Esophagus squamous epithelium (tissue), 5 donors: ENCODE data around the gene ABCB8. TPM values are rescaled to one million over a fixed set of nuclear protein-coding genes. Genes with fewer than 3 reads are reported as not detected.

Source experiments
- DNase-seq: peaks from one replicate; lab custom pipeline; 2025; lab: John Stamatoyannopoulos, UW
- H3K27ac ChIP-seq, 4 donors: fragments of 200-600 bp; sonication (generic); one replicate each; pipeline ENCODE4 v1.5.1; 2016 to 2019; ENCODE audit warnings: mild to moderate bottlenecking in 1 of 4
- H3K27me3 ChIP-seq, 4 donors: fragments of 200-600 bp; sonication (generic); 1 replicate in 3 of 4; 2 replicates in 1 of 4; pipeline versions ENCODE4 v1.5.1 to v1.6.0; 2017 to 2021; ENCODE audit warnings: antibody characterized with exemption in 1 of 4
- H3K36me3 ChIP-seq, 3 donors: fragments of 200-600 bp; sonication (generic); one replicate each; pipeline ENCODE4 v1.5.1; 2016 to 2019
- H3K4me1 ChIP-seq, 3 donors: fragments of 200-600 bp; sonication (generic); one replicate each; pipeline ENCODE4 v1.5.1; 2017 to 2019
- H3K4me3 ChIP-seq, 4 donors: fragments of 200-600 bp; sonication (generic); 1 replicate in 3 of 4; 2 replicates in 1 of 4; pipeline ENCODE4 v1.5.1; 2016 to 2019; ENCODE audit warnings: mild to moderate bottlenecking in 2 of 4, moderate library complexity in 1 of 4
- H3K9me3 ChIP-seq, 3 donors: fragments of 200-600 bp; sonication (generic); one replicate each; pipeline ENCODE4 v1.5.1; 2016 to 2019
- POLR2A ChIP-seq, 4 donors: fragments of 450-650 bp; IDR thresholded peaks; one replicate each; pipeline ENCODE4 v1.6.1; 2017; ENCODE audit warnings: antibody characterized with exemption in 4 of 4, mild to moderate bottlenecking in 4 of 4, moderate library complexity in 3 of 4
- WGBS, 2 donors: methylation state at CpG; one replicate each; pipeline ENCODE4 v1.1.5; 2018; 5-methylcytosine and 5-hydroxymethylcytosine counted together
- intact Hi-C: fragments of 100-400 bp; cut with DNase I; formaldehyde crosslinking; loops from one replicate; pipeline ENCODE4 v1.15.0; 2022
- total RNA-seq, 4 donors: library from RNA; depleted of rRNA; stranded (reverse); fragments of >200 nt; gene quantifications; one replicate each; pipeline ENCODE4 v1.1.0, GENCODE V29; 2016
- TF ChIP-seq, protein P1 (sequence below), 6 experiments: fragments of 450-650 bp in 4 of 6; fragments of 200-600 bp in 2 of 6; sonication (generic) in 2 of 6; IDR thresholded peaks; one replicate each; pipeline ENCODE4 v1.5.1; 2016 to 2019; ENCODE audit warnings: antibody characterized with exemption in 6 of 6, mild to moderate bottlenecking in 4 of 6, moderate library complexity in 4 of 6
- donor health status: DM: yes; HTN: yes; CAD: no.

Gene ABCB8
- total RNA-seq, 4 donors from 2014 or later, result 23.1 to 41.0 (median 26.1) TPM

GRCh38 chr7:150992833-150993302 is 35.4 kb upstream of the ABCB8 start:
- WGBS, 2 donors, result no CpG with 5 or more reads among the region's 5 CpGs
- Histone ChIP-seq H3K9me3 (peaks cover 0 to 23% (median 9%) of the 10 kb centered on the region in 3 donors), H3K36me3 (no peaks in the 10 kb centered on the region), H3K27ac (peak overlapping the region; percentile 24 to 75 (median 51)), H3K27me3 (peaks cover 0 to 29% (median 0%) of the 10 kb centered on the region in 4 donors), H3K4me3 (peak overlapping the region in 1 of 4 donors; percentile 54), H3K4me1 (peaks cover 0 to 61% (median 23%) of the 10 kb centered on the region in 3 donors)
- DNase-seq, result no peak
- intact Hi-C loops, result no loop called here
- TF ChIP-seq, protein P1, sequence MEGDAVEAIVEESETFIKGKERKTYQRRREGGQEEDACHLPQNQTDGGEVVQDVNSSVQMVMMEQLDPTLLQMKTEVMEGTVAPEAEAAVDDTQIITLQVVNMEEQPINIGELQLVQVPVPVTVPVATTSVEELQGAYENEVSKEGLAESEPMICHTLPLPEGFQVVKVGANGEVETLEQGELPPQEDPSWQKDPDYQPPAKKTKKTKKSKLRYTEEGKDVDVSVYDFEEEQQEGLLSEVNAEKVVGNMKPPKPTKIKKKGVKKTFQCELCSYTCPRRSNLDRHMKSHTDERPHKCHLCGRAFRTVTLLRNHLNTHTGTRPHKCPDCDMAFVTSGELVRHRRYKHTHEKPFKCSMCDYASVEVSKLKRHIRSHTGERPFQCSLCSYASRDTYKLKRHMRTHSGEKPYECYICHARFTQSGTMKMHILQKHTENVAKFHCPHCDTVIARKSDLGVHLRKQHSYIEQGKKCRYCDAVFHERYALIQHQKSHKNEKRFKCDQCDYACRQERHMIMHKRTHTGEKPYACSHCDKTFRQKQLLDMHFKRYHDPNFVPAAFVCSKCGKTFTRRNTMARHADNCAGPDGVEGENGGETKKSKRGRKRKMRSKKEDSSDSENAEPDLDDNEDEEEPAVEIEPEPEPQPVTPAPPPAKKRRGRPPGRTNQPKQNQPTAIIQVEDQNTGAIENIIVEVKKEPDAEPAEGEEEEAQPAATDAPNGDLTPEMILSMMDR (IDR thresholded peaks at IDR 0.05), result no peak
- no peak for TF ChIP-seq POLR2A (IDR thresholded peaks at IDR 0.05)

DNA sequence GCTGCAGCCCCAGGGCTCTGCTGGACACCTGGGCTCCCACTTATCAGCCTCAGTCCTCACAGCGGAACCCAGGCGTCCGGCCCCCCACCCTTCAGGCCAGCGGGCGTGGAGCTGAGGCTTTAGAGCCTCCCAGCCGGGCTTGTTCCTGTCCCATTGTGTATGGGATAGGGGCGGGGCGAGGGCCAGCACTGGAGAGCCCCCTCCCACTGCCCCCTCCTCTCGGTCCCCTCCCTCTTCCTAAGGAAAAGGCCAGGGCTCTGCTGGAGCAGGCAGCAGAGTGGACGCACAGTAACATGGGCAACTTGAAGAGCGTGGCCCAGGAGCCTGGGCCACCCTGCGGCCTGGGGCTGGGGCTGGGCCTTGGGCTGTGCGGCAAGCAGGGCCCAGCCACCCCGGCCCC is 34.7 kb upstream of the ABCB8 start:
- Histone ChIP-seq H3K4me3 (peak overlapping the region in 3 of 4 donors; percentile 24 to 54 (median 36)), H3K9me3 (peaks cover 0 to 23% (median 9%) of the 10 kb centered on the region in 3 donors), H3K4me1 (peaks cover 0 to 55% (median 19%) of the 10 kb centered on the region in 3 donors), H3K36me3 (no peaks in the 10 kb centered on the region), H3K27ac (peak overlapping the region; percentile 24 to 75 (median 51)), H3K27me3 (peaks cover 0 to 29% (median 0%) of the 10 kb centered on the region in 4 donors)
- WGBS, 2 donors, result no CpG with 5 or more reads among the region's 14 CpGs
- DNase-seq, result no peak
- TF ChIP-seq, protein P1 (IDR thresholded peaks at IDR 0.05), result no peak
- no peak for TF ChIP-seq POLR2A (IDR thresholded peaks at IDR 0.05)
- intact Hi-C loops, result no loop called here

- TF ChIP-seq POLR2A (IDR thresholded peaks at IDR 0.05), result no peak
- TF ChIP-seq, protein P1 (IDR thresholded peaks at IDR 0.05), result no peak
- Histone ChIP-seq H3K4me3 (peak overlapping the region in 3 of 4 donors; percentile 24 to 54 (median 36)), H3K27me3 (peaks cover 0 to 29% (median 0%) of the 10 kb centered on the region in 4 donors), H3K27ac (peak overlapping the region in 3 of 4 donors; percentile 45 to 75 (median 68)), H3K9me3 (peaks cover 0 to 23% (median 9%) of the 10 kb centered on the region in 3 donors), H3K4me1 (peaks cover 0 to 47% (median 11%) of the 10 kb centered on the region in 3 donors), H3K36me3 (no peaks in the 10 kb centered on the region)
- intact Hi-C loops, result no loop called here
- no peak for DNase-seq
- 53 to 59% methylated on average over 5 to 7 of the region's 15 CpGs for WGBS, 2 donors
Observed at GRCh38 chr7:150994141-150994837, 34.0 kb upstream of the ABCB8 start.

GRCh38 chr7:150994838-150995510 is 33.3 kb upstream of the ABCB8 start:
- Histone ChIP-seq H3K27me3 (peaks cover 0 to 29% (median 0%) of the 10 kb centered on the region in 4 donors), H3K4me1 (peaks cover 0 to 41% (median 4%) of the 10 kb centered on the region in 3 donors), H3K27ac (peak overlapping the region in 1 of 4 donors; percentile 5), H3K36me3 (no peaks in the 10 kb centered on the region), H3K4me3 (peak overlapping the region in 3 of 4 donors; percentile 24 to 54 (median 36)), H3K9me3 (peaks cover 0 to 16% (median 5%) of the 10 kb centered on the region in 3 donors)
- TF ChIP-seq, protein P1 (IDR thresholded peaks at IDR 0.05), result no peak
- TF ChIP-seq POLR2A (IDR thresholded peaks at IDR 0.05), result no peak
- WGBS, 2 donors, result 50 to 51% methylated on average over 2 to 11 of the region's 19 CpGs
- no peak for DNase-seq
- intact Hi-C loops, result no loop called here
